HG02763 (cell line): ENCODE results near the gene GLIS1.

Experiments used
- ATAC-seq: cut with Tn5 transposase; IDR thresholded peaks from one replicate; pipeline ENCODE4 v1.9.1; 2021; ENCODE audit warnings: mild to moderate bottlenecking, moderate library complexity; ENCODE audit not compliant: unreplicated experiment

GLIS1 gene

GRCh38 chr1:53639996-53640700, 98.8 kb downstream of the GLIS1 start:
- no peak for ATAC-seq

GRCh38 chr1:53639251-53639763, 99.7 kb downstream of the GLIS1 start:
- no peak for ATAC-seq

- no peak for ATAC-seq
Measured at GRCh38 chr1:53638360-53639035, 100.5 kb downstream of the GLIS1 start.

GRCh38 chr1:53637511-53638359, 101.2 kb downstream of the GLIS1 start:
- no peak for ATAC-seq

- ATAC-seq = no peak
Measured at GRCh38 chr1:53636621-53637171, 102.3 kb downstream of the GLIS1 start.

GRCh38 chr1:53634571-53634979, 104.4 kb downstream of the GLIS1 start:
- no peak for ATAC-seq

GRCh38 chr1:53633073-53633704, 105.8 kb downstream of the GLIS1 start:
- no peak for ATAC-seq

- no peak for ATAC-seq
Measured at GRCh38 chr1:53631622-53632310, 107.2 kb downstream of the GLIS1 start.

GRCh38 chr1:53629101-53629691, 109.8 kb downstream of the GLIS1 start:
- ATAC-seq = no peak

- ATAC-seq = no peak
Measured at GRCh38 chr1:53628286-53628955, 110.5 kb downstream of the GLIS1 start.

- ATAC-seq = no peak
Measured at GRCh38 chr1:53627666-53628065, 111.3 kb downstream of the GLIS1 start.

GRCh38 chr1:53627031-53627430, 111.9 kb downstream of the GLIS1 start:
- ATAC-seq = no peak

GRCh38 chr1:53626616-53627015, 112.3 kb downstream of the GLIS1 start:
- ATAC-seq = no peak

GRCh38 chr1:53625766-53626520, 113.0 kb downstream of the GLIS1 start:
- no peak for ATAC-seq

- no peak for ATAC-seq
Measured at GRCh38 chr1:53625049-53625448, 113.9 kb downstream of the GLIS1 start.

- no peak for ATAC-seq
Measured at GRCh38 chr1:53622531-53622930, 116.4 kb downstream of the GLIS1 start.

- no peak for ATAC-seq
Measured at GRCh38 chr1:53621144-53621543, 117.8 kb downstream of the GLIS1 start.

GRCh38 chr1:53620061-53620855, 118.7 kb downstream of the GLIS1 start:
- no peak for ATAC-seq
